MCF 10A (cell line): Measurements from ENCODE around the gene YWHAE. TPM values are rescaled to one million over a fixed set of nuclear protein-coding genes. Genes with fewer than 3 reads are reported as not detected.
A peak's percentile ranks its signal among the peaks of the same experiment; 100 is the strongest.
"Not testable (repeated sequence)": the region's sequence is repeated elsewhere in the genome, so short reads cannot be mapped to it uniquely, and the experiment has no call there.

Experiments used
- BruUV-seq: library from RNA; stranded (reverse); fragments of 400-500 nt; replicated peaks from 2 replicates; lab custom pipeline; 2021; lab: Mats Ljungman, UMichigan
- CTCF ChIA-PET: fragments of 300-600 bp; sonication (Branson Sonifier 250); formaldehyde crosslinking; extraction: SDS; loops from one replicate; lab custom pipeline; 2021; ENCODE audit warnings: antibody characterized with exemption, inconsistent platforms; lab: Yijun Ruan, JAX
- POLR2A ChIA-PET: fragments of 300-600, 350-650 bp; sonication (Branson Sonifier 250); formaldehyde crosslinking; extraction: SDS; loops from one replicate; lab custom pipeline; 2020; ENCODE audit warnings: antibody characterized with exemption, inconsistent platforms; lab: Yijun Ruan, JAX
- DNase-seq: peaks from one replicate; pipeline ENCODE4 v3.0.0-alpha.2; 2018; ENCODE audit not compliant: unreplicated experiment
- H3K27ac Mint-ChIP-seq: one replicate; pipeline ENCODE4 v1.8.0; 2022; ENCODE audit warnings: mild to moderate bottlenecking, low read depth, mixed read lengths; ENCODE audit not compliant: unreplicated experiment
- H3K27me3 Mint-ChIP-seq: one replicate; pipeline ENCODE4 v1.8.0; 2022; ENCODE audit warnings: mixed read lengths; ENCODE audit not compliant: insufficient read depth, unreplicated experiment
- H3K36me3 Mint-ChIP-seq: one replicate; pipeline ENCODE4 v1.8.0; 2022; ENCODE audit warnings: mild to moderate bottlenecking, moderate library complexity, mixed read lengths; ENCODE audit not compliant: insufficient read depth, unreplicated experiment
- H3K4me1 Mint-ChIP-seq: one replicate; pipeline ENCODE4 v1.8.0; 2022; ENCODE audit warnings: mixed read lengths; ENCODE audit not compliant: insufficient read depth, unreplicated experiment
- H3K4me3 Mint-ChIP-seq: one replicate; pipeline ENCODE4 v1.8.0; 2022; ENCODE audit warnings: mild to moderate bottlenecking, moderate library complexity, mixed read lengths; ENCODE audit not compliant: unreplicated experiment
- H3K9me3 Mint-ChIP-seq: one replicate; pipeline ENCODE4 v1.8.0; 2022; ENCODE audit warnings: mixed read lengths; ENCODE audit not compliant: unreplicated experiment
- CTCF ChIP-seq: fragments of 200-600 bp; IDR thresholded peaks from one replicate; pipeline ENCODE4 v1.8.0; 2022; ENCODE audit warnings: antibody characterized with exemption, mild to moderate bottlenecking; ENCODE audit not compliant: unreplicated experiment
- intact Hi-C: fragments of 100-400 bp; cut with micrococcal nuclease; formaldehyde crosslinking; loops from 2 replicates; pipeline ENCODE4 v1.14.1; 2022
- total RNA-seq: library from RNA; stranded (reverse); gene quantifications from 2 replicates; pipeline ENCODE4 v1.2.3, GENCODE V29; 2022

The YWHAE gene
- total RNA-seq, 1 experiment from 2014 or later, result 813 TPM

- no peak overlapping the region for H3K27ac Mint-ChIP-seq
- POLR2A ChIA-PET, result no interaction called here
- no peak overlapping the region for H3K4me3 Mint-ChIP-seq
- no peaks in the 10 kb centered on the region for H3K9me3 Mint-ChIP-seq
- no TSS peak for BruUV-seq
- no peaks in the 10 kb centered on the region for H3K36me3 Mint-ChIP-seq
- TF ChIP-seq CTCF, result no peak
- H3K4me1 Mint-ChIP-seq, result no peaks in the 10 kb centered on the region
- intact Hi-C loops, result no loop called here
- CTCF ChIA-PET, result no interaction called here
- DNase-seq, result peak; percentile 36
- H3K27me3 Mint-ChIP-seq, result peaks cover 13% of the 10 kb centered on the region
Observed at GRCh38 chr17:1313270-1314005, 86.6 kb downstream of the YWHAE start.

DNA sequence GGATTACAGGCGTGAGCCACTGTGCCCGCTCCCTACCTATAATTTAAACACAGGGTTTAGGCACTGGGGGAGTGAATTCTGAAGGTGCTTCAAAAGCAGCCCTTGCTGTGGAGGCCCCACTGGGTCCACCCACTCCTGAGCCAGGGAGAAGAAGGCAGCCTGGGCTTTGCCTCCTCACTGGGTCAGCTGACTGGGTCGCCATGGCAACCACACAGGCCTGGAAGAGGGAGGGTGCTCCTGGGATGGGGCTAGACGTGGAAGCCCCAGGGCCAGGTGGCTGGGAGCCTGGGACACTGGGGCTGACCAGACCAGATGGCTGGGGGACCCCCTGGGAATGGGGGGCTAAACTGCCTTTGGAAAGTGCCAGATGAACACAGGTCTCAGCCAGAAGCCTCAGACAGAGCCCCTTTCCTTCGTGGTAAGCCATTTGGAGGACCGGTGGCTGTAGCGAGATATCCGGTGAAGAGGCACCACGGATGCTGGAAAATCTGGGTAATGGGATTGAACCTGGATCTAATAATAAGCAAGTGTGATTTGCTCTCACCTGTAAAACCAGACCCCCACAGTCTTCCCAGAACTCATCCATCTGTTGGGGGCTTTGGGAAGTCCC, 87.7 kb downstream of the YWHAE start:
- Mint-ChIP-seq H3K4me1 (no peaks in the 10 kb centered on the region), H3K9me3 (no peaks in the 10 kb centered on the region), H3K4me3 (no peak overlapping the region), H3K27ac (no peak overlapping the region), H3K36me3 (no peaks in the 10 kb centered on the region), H3K27me3 (peaks cover 13% of the 10 kb centered on the region)
- no TSS peak for BruUV-seq
- CTCF ChIA-PET, result no interaction called here
- TF ChIP-seq CTCF, result no peak
- POLR2A ChIA-PET, result no interaction called here
- DNase-seq, result no peak
- intact Hi-C loops, result no loop called here

GRCh38 chr17:1307829-1308228, 92.2 kb downstream of the YWHAE start:
- POLR2A ChIA-PET, BruUV-seq, H3K36me3 Mint-ChIP-seq: not testable (repeated sequence)

DNA sequence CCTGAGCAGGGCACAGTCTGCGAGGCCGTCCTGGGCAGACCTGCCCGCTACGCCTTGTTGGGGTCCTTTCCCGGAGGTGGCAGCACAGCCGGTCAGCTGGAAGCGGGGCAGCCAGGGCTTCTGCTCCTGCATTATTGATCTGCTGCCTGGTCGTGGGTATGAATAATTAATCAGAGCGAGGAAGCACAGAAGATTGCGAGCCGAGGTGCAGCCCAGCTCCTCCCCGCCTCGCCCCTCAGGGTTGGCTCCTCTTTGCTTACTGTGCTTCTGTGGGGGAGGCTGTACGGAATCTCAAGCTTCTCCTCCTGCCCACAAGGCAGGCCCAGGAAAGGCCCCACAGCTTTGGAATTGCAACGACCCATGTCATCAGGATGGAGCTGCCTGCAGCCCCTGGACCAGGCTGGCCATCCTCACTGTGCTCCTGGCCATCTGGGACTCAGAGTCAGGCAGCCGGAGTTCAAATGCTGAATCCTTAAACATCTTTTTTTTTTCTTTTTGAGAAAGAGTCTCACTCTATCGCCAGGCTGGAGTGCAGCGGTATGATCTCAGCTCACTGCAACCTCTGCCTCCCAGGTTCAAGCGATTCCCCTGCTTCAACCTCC, 95.0 kb downstream of the YWHAE start:
- ChIA-PET POLR2A (interaction anchor here (0.6 to 0.7 kb wide), 2 partner anchors 37 to 176 kb away, joined by 3 read pairs; no protein-coding TSS in a partner anchor), CTCF (interaction anchor here (0.6 kb wide), 1 partner anchor 8 kb away, joined by 4 read pairs; no protein-coding TSS in a partner anchor)
- H3K27ac Mint-ChIP-seq, result no peak overlapping the region
- H3K36me3 Mint-ChIP-seq, result no peaks in the 10 kb centered on the region
- intact Hi-C loops, result no loop called here
- peaks cover 15% of the 10 kb centered on the region for H3K27me3 Mint-ChIP-seq
- no peak overlapping the region for H3K4me3 Mint-ChIP-seq
- no TSS peak for BruUV-seq
- no peaks in the 10 kb centered on the region for H3K9me3 Mint-ChIP-seq
- no peaks in the 10 kb centered on the region for H3K4me1 Mint-ChIP-seq
- TF ChIP-seq CTCF, result no peak
- DNase-seq, result no peak

More at GRCh38 chr17:1307829-1308228, 92.2 kb downstream of the YWHAE start:
- DNase-seq, CTCF ChIA-PET, H3K4me1 Mint-ChIP-seq, H3K4me3 Mint-ChIP-seq, H3K27ac Mint-ChIP-seq, intact Hi-C loops, H3K9me3 Mint-ChIP-seq: not testable (repeated sequence)
- peaks cover 15% of the 10 kb centered on the region for H3K27me3 Mint-ChIP-seq
